Measurements from ENCODE around the gene ATXN1.

DNA sequence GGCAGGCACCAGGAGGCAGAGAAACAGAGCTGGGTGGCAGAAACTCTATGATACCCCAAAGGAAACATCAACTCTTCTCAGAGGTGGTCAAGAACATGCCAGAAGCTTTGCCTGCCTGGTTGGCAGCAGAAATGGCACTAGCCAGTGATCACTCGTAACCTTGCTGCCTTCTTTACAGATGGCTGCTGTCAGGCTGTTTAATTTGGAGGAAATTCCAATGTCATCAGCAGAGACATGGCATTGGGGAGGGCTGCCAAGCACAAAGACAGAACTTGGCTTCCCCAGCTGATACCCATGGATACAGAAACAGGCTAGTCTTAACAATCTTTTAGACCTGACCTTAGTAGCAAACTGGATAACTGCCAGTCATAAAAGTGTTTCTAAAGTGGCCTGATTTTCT, 369.2 kb downstream of the ATXN1 start:
- no peak for TF ChIP-seq CTCF (IDR thresholded peaks at IDR 0.05; ENCODE audit: low read depth, low read length, poor library complexity, severe bottlenecking)
- TF ChIP-seq EZH2phosphoT487 (IDR thresholded peaks at IDR 0.05; ENCODE audit: borderline replicate concordance, low read length) = no peak
